ENCODE results near the gene TCFL5.

DNA sequence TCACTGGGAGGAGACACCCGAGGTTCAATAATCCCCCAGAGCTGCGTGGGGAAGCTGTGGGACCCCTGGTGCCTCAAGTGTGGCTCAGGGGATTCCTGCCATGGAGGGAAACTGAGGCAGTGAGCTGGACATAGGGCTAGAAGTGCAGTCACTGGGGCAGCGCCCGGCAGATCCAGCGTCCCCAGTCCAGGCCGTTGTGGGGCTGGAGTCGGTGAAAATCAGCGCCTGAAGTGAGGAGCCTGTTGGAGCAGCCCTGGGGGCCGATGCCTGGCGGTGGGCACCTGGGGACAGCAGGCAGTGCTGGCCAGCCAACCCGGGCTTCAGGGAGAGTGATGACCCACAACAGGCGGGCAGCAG is 46.9 kb downstream of the TCFL5 start:
- TF ChIP-seq EZH2 (IDR thresholded peaks at IDR 0.05) (no peak), POLR2AphosphoS5 (IDR thresholded peaks at IDR 0.05; ENCODE audit: borderline replicate concordance, low read depth, low read length) (no peak)
